NCI-H446 treated with DMSO at 0.1 percent for 48 hours (cell line): ENCODE data around the gene DSC1.
"Not testable (repeated sequence)": the region's sequence is repeated elsewhere in the genome, so short reads cannot be mapped to it uniquely, and the experiment has no call there.

ENCODE experiments used
- DNase-seq: peaks from one replicate; lab custom pipeline; 2025; lab: John Stamatoyannopoulos, UW

DSC1 gene, protein sequence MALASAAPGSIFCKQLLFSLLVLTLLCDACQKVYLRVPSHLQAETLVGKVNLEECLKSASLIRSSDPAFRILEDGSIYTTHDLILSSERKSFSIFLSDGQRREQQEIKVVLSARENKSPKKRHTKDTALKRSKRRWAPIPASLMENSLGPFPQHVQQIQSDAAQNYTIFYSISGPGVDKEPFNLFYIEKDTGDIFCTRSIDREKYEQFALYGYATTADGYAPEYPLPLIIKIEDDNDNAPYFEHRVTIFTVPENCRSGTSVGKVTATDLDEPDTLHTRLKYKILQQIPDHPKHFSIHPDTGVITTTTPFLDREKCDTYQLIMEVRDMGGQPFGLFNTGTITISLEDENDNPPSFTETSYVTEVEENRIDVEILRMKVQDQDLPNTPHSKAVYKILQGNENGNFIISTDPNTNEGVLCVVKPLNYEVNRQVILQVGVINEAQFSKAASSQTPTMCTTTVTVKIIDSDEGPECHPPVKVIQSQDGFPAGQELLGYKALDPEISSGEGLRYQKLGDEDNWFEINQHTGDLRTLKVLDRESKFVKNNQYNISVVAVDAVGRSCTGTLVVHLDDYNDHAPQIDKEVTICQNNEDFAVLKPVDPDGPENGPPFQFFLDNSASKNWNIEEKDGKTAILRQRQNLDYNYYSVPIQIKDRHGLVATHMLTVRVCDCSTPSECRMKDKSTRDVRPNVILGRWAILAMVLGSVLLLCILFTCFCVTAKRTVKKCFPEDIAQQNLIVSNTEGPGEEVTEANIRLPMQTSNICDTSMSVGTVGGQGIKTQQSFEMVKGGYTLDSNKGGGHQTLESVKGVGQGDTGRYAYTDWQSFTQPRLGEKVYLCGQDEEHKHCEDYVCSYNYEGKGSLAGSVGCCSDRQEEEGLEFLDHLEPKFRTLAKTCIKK

DNA sequence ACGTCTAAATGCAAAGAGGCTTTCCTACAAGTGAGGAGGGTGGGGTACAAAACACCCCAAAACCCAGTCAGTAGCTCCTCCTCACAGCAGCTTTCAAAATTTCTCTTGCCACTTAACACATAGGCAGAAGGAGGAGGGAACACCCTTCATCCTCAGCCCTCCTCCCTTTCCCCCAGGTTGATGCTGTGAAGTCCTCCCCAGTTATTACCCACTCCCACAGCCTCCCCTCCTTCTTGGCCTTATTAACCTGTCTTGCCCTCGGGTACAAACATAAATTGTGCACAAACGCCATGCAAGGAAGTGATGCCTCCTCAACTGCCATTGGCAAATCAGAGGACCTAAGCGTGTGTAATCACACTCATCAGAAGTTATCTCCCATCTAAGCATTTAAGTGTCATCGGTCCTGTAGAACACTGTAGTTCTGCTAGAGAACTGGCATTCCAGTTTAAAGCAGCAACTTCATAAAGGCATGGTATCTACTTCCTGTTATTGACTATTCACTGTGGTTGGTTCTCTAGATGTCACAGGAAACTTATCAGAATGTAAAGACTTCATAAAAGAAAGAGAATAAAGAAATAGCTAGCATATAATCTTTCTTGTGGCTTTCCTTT lies at the start of gene DSC1:
DSC1 (minus strand) TSS at position 32 of the 611 bp plus-strand sequence. CDS start 262 bp downstream, outside the sequence.
- DNase-seq: no peak

DNA sequence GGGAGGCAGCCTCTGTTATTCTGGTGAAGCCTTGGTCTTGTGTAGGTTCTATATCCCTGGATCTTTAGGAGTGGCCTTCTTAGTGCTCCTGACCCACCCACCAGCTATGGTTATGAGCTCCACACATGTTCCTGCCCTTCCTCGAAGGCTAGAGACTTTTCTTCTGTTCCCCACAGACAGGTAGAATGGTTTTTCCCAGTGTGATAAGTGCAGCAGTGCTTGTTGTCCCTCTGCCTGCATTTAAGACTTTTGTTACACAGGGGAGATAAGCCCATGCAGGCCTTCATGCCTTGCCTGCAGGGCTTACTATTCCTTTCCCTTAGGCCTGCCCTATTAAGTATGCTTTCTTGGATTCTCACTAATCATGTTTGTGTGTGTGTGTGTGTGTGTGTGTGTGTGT lies 48.4 kb upstream of the DSC1 start:
- no peak for DNase-seq

DNA sequence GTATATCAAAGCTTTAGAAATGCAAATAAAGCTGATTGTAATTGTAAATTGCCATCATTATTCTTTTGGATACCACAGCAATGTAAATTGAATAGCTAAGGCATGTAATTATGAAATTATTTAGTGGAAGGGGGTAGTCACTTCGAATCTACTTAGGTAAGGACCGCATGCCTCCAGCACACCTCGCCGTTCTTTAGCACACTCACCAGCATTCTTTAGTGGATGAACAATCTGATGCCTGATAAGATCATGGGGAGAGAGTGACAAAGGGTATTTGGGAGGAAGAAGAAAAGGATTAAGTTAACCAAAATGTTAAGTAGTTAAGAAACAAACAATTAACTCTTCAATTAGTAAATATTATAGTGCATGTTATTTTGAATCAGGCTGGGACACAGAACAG lies 46.4 kb upstream of the DSC1 start:
- no peak for DNase-seq

DNA sequence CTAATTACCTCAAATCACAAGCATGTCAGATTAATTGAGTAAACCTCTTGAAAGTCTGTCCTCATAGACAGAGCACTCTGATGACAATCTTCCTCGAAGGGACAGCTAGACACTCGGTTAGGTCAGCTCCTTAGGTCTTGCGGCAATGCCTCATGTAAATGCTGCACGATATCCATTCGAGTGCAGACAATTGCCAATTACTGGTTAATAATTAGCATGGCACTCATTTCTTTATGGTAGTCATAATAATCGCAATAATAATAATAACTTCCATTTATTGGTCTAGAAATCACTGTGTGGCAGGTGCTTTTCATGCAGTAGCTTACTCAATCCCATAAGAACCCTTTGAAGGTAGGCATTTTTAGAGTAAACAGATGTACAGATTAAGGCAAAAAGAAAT lies 44.7 kb upstream of the DSC1 start:
- DNase-seq: no peak

DNA sequence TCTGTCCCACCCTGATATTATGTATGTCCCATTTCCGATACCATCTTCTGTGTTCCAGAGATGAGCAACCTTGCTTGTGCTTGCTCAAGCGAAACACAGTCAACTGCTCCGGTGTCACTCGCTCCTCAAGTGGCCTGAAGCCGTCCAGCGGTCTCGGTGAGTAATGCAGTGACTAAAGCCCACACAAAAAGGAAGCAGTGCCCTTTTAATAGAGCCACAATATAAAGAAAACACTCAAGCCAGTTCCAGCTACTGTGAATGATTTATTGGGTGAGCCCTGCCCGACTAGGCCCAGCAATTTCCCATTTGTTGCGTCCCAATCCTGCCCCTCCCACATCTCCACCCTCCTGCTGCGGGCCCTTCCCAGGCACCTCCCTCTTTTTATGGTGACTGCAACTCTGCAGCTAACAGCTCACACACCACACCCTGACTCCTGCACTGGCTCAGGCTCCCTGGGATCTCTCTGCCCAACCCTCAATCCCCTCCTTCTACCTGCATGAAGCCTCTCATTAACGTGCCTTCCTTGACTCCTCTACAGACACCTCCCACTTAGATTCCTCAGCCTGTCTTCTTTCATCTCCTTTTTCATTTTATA lies 44.2 kb upstream of the DSC1 start:
- no peak for DNase-seq

DNA sequence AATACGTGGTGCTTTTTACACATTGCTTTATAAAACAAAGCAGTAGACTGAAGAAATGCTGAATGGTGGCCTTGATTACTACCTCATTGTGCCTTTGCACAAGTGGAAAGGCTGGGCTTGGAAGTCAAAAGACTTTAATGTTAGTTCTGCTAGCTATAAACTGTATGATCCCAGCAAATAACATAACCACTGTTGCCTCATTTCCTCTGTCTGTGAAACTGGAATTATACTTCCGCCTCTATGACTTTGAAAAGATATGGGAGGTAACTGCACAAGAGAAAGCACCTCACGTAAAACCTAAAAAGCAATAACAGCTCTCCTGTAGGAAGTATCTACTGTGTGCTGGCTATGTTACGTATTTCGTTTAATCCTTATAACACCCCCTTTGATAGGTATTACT lies 43.4 kb upstream of the DSC1 start:
- DNase-seq: no peak

DNA sequence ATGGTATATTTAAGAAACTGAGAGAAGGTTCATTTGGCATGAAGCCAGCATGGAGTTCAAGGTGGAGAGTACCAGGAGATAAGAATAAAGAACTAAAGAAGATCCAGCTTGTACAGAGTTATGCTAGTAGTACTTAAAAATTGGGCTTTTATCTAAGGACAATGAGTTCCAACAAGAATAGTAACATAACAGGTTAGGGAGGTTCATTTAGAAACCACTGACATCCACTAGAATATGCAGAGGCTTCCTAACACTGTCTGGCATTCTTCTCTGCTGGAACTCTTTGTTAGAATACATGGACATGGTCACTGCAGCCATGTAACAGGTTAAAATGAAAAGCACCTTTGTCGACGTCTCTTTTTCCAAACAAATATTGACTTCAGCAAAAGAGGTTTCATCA lies 42.6 kb upstream of the DSC1 start:
- DNase-seq: no peak

DNA sequence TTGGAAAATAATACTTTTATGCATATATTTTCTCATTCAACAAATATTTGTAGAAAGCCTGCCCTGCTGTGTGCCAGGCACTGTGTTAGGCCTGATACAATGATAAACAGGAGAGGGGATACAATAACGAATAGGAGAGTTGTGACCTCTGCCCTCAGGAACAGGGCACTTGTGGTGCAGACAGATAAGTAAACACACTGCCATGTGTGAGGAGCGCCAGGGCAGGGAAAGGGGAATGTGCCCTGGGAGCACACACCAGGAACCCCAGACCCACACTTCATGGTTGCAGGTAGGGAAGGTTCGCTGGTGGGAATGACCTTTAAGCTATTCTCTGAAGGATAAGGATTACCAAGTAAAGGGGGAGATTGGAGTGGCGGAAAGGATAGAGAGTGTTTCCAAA lies 42.2 kb upstream of the DSC1 start:
- DNase-seq: no peak

DNA sequence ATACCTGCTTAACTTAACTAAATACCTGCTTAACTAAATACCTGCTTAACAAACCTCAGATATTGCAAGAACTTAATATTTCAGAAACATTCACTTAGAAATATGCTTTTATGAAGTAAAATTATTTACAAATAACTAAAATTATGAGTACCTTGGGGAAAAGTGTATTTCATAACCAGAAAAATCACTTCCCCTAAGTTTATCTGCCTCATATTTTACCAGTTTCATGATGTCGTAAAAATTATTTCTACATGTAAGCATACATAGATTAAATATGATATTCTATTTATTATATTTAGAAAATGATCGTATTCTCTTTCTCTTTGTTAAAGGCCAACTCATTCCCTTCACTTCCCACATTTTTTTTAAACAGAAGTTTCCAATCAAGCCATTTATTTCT lies 41.5 kb upstream of the DSC1 start:
- no peak for DNase-seq

DNA sequence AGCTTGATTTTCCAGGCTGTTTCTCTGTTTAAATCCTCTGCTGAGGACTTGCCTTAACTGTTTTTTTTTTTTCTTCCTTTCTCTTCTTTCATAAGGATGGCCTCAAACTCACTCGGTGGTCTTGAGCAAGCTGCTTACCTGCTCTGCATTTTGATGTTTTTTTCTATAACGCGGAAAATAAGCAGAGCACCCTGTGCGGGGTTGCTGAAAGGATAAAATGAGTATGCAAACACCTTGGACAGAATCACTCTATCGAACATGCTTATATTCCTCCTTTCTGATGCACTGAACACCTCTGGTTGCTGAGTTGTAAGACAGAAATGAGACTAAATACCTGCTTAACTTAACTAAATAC lies 41.1 kb upstream of the DSC1 start:
- DNase-seq: no peak

DNA sequence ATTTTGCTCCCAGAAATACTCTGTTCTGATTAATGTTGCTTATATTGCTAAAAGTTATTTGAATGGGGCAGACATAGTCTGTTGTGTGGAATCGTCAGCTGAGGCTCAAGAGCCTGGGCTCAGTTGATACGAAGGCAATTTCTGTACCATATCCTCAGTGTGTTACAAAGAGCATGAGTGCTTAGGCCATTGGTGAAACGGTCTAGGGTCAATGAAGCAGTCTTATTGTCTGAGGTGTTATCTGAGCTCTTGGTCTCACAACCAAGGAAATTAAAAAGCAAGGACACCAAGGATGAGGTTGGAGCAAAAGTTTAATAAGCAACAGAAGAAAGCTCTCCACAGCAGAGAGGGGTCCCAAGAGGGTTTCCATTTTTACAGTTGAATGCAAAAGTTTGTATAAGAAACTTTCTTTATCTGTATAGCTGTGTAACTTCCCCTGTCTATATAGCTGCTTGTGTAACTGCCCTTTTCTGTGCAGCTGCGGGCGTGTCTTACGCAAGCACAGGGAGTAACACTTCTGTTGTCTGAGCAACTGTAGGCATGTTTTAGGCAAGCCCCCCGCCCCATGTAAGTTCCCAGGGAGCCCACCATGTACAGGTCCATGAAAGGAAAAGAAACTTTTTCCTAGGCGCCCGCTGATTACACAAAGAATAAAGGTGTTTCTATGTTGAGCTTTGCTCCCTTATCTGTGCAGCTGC lies 40.6 kb upstream of the DSC1 start:
- no peak for DNase-seq

DNA sequence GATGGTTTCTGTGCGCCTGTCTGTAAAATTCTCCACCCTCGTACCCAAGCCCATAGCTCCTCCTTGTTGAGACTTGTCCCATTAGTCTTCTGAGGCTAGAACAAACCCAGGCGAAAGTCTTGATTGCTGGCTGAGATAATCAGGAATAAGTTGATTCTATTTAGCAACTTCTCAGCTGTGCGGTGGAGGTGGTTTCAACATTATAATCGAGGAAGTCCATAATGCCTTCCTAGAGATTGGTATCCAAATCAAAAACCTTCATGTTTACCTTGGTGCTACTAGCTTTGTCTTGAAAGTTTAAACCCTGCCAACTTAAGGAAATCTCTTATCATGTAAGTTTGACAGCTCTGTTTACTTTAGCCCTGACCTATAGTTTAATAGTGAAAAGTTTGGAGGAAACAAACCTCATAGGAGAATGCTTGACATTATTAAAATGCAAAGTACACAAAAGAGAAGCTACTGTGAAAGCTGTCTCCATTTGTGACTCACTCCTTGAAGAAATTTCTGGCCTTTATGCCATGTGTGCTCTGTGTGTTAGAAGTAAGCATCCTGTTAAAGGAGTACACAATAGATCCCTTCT lies 36.6 kb upstream of the DSC1 start:
- no peak for DNase-seq

DNA sequence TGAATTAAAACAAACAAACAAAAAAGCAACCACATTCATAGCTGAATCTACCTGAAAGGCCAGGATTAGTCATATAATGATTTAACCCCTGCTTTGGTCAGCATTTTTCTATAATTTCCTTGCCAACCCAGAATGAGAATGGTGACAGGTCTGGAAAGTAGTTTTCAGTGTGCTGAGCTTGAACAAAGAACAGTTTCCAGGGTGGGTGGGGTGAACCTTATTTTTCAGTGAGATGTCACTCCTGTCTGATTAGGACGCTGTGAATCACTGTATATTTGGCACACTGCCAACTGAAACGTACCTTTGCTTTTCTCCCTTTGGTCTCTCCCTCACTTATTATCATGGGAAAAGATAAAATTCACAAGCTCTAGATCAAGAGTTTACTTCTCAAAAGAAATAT lies 35.0 kb upstream of the DSC1 start:
- DNase-seq: no peak

DNA sequence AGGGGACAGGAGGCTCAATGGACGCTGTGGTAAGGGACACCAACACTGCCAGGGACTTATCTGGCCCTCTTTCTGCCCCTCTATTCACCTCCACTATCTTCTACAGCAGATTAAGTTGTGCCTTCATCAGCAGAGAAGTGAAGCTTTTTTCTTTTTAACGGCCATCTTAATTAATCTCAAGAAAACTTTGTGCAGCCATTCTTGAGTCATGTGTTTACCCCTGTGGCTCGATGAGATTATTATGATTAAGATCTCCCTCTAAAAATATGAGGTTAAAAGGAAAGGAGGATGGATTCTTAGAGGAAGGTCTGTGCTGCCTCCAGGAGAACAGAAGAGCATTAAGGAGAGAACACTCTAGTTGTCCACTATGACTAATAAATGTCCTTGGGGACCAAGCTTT lies 32.4 kb upstream of the DSC1 start:
- no peak for DNase-seq

DNA sequence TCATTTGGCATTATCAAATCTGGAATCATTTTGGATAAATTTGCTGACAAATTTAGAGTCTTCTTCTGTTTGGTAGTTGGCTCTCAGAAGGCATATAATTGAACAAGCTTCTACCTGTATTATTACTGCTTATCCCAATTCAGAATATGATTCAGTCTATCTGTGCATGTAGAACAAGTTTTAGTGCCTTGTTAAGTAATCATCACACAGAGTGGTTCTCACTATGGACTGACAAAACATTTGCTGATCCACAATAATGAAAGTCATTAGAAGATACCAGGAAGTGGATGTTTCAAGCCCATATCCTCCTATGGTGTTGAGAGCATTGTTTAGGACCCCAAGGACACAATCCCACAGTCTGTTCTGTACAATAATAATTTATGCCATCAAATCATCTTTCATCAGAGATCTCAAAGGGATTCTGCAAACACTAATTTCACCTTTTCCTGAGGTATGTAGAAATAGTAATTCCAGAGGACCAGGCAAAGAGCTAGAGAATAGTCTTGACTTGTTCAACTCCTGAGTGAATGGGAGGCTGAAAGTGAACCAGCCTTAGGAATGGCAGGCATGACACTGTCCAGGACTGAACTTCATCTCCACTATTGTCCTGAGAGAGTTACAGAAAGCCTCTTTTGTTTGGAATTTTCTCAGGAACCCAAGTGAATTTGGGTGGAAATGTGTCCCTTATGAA lies 29.6 kb upstream of the DSC1 start:
- DNase-seq: no peak

DNA sequence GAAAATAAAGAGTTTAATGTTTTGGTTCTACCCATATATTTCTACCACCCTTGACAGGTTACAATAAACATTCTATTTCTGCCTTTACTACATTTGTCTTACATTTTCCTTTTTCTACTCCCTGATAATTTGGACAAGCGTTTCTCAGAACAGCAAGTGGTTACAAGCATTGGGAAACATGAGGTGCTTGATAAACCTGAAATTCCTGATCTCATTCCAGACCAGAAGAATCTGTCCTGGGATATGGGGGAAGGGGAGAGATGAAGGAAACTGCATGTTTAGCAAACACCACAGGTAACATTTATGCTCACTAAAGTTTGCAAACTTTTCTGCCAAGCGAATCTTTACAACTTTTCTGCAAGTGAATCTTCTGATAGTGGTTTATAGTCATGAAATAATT lies 28.3 kb upstream of the DSC1 start:
- DNase-seq: no peak

DNA sequence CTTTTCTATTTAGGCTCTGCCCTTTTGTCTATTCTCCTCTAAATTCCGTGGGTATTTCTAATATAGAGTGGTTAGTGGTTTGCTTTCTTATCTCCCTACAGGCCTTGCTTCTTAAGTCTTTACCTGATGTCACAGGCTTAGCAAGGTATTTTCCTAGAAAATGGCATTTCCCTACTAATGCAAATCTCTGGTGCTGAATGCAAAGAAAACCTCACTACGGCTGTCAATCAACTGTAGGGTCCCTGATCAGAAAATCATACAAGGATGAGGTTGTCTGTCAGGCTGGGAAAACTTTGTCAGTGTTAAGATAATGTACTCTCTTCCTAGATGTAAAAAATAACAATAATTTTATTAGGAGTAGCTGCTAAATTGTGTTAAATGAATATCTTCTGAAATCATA lies 27.1 kb upstream of the DSC1 start:
- no peak for DNase-seq

DNA sequence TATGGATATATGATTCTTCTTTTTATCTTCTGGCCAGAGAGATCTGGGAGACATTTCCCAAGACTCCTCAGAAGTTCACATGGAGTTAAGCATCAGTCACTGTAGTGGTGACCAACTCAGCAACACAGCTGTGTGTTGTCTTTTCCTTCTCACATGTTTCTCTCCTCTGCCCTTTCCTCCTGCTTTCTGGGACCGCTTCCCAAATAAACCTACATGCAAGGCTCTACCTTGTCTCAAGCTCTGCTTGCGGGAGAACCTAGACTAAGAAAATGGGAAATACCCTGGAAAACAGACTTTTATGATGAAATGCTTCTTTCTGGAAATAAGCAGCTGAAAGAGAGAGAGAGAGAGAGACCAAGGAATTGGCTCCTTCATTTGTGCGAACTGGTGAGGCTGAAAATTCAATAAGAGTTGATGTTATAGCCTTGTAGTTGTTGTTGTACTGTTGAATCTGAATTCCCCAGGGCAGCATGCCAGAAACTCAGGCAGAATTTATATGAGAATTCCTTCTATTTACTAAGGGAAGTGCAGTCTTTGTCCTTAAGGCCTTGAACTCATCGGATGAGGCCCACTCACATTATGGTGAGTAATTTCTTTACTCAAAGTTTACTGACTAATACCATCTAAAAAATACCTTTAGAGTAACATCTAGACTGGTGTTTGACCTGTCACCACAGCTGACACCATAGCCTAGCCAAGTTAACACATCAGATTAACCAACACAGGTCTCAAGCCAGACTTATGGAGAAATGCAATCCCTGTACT lies 22.7 kb upstream of the DSC1 start:
- no peak for DNase-seq

DNA sequence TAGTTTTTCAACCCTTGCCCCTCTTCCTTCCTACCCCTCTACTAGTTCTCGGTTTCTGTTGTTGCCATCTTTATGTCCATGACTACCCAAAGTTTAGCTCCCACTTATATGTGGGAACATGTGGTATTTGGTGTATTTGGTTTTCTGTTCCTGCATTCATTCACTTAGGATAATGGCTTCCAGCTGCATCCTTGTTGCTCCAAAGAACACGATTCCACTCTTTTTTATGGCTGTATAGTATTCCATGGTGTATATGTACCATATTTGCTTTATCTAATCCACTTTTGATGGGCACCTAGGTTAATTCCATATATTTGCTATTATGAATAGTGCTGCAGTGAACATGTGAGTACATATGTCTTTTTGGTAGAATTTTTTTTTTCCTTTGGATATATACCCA lies 20.6 kb upstream of the DSC1 start:
- no peak for DNase-seq

DNA sequence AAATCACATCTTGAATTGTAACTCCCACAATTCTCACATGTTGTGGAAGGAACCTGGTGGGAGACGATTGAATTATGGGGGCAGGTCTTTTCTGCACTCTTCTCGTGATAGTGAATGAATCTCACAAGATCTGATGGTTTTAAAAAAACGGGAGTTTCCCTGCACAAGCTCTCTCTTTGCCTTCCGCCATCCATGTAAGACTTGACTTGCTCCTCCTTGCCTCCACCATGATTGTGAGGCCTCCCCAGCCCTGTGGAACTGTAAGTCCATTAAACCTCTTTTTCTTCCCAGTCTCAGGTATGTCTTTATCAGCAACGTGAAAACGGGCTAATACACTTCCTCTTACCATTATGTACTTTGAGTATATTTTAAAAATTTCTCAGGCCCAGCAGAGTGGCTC lies 14.7 kb upstream of the DSC1 start:
- not testable (repeated sequence) for DNase-seq
